Heart right ventricle (tissue), 16 donors: ENCODE results near the gene POLR1F. TPM values are rescaled to one million over a fixed set of nuclear protein-coding genes. Genes with fewer than 3 reads are reported as not detected.
A peak's percentile ranks its signal among the peaks of the same experiment; 100 is the strongest.

ENCODE experiments used
- ATAC-seq, 8 donors: fragments of 200-7000 bp; cut with Tn5 transposase; one replicate each; pipeline ENCODE4 v1.9.1; 2020; ENCODE audit warnings: mild to moderate bottlenecking in 8 of 8, moderate library complexity in 8 of 8, moderate number of reproducible peaks in 1 of 8
- DNase-seq, 2 donors: peaks; one replicate each; pipeline ENCODE4 v3.0.0-alpha.2; 2020
- H3K27ac ChIP-seq, 10 donors: fragments of 200-600 bp; sonication (generic) in 2 of 10; one replicate each; pipeline versions ENCODE4 v1.5.0 to v1.8.0; 2020 to 2022; ENCODE audit warnings: mild to moderate bottlenecking in 3 of 10
- H3K27me3 ChIP-seq, 7 donors: fragments of 200-600 bp; one replicate each; pipeline ENCODE4 v1.8.0; 2021 to 2022; ENCODE audit warnings: mild to moderate bottlenecking in 2 of 7
- H3K36me3 ChIP-seq, 9 donors: fragments of 200-600 bp; sonication (generic) in 1 of 9; one replicate each; pipeline versions ENCODE4 v1.5.0 to v1.8.0; 2020 to 2022; ENCODE audit warnings: mild to moderate bottlenecking in 2 of 9
- H3K4me1 ChIP-seq, 9 donors: fragments of 200-600 bp; sonication (generic) in 1 of 9; one replicate each; pipeline versions ENCODE4 v1.5.0 to v1.8.0; 2020 to 2022; ENCODE audit warnings: mild to moderate bottlenecking in 4 of 9
- H3K4me3 ChIP-seq, 10 donors: fragments of 200-600 bp; sonication (generic) in 2 of 10; one replicate each; pipeline versions ENCODE4 v1.5.0 to v1.8.0; 2020 to 2022; ENCODE audit warnings: mild to moderate bottlenecking in 7 of 10, moderate library complexity in 2 of 10
- H3K9me3 ChIP-seq, 11 donors: fragments of 200-600 bp in 10 of 11; sonication (generic) in 2 of 11; one replicate each; pipeline versions ENCODE4 v1.5.0 to v1.8.0; 2013 to 2022; ENCODE audit warnings: mild to moderate bottlenecking in 2 of 11, control low read depth in 1 of 11, moderate library complexity in 1 of 11
- CTCF ChIP-seq, 9 donors: fragments of 200-600 bp; sonication (generic) in 2 of 9; IDR thresholded peaks; one replicate each; pipeline versions ENCODE4 v1.5.0 to v1.8.0; 2021 to 2022; ENCODE audit warnings: antibody characterized with exemption in 9 of 9, mild to moderate bottlenecking in 5 of 9, moderate library complexity in 1 of 9
- WGBS, 2 donors: extraction: QIAGEN DNeasy Blood & Tissue Kit; methylation state at CpG; one replicate each; pipeline ENCODE4 v1.1.7; 2013; ENCODE audit warnings: inconsistent platforms in 1 of 2; 5-methylcytosine and 5-hydroxymethylcytosine counted together
- intact Hi-C, 10 donors: fragments of 100-400 bp; cut with DNase I; formaldehyde crosslinking; loops; one replicate each; pipeline versions ENCODE4 v1.11.1 to v1.14.2; 2022
- polyA plus RNA-seq, 2 donors: library from polyadenylated mRNA; stranded (reverse); fragments of 200-250 nt; gene quantifications; one replicate each; pipeline ENCODE4 v1.2.3, GENCODE V29; 2013
- total RNA-seq, 10 donors: library from RNA; stranded (reverse); fragmentation: NEBNext Ultra II Directional in 3 of 10; extraction: Animal tissue kit (Norgen Biotek cat#: 25700) in 3 of 10; gene quantifications; one replicate each; pipeline versions ENCODE4 v1.2.1 to v1.2.4, GENCODE V29; 2021 to 2023
- donor health status: Arrhythmogenic right ventricular cardiomyopathy.
- donor health status: ischemic (EF 13 %, LVEDD 7.1; RV severe dilation, severe dysfunction).
- donor health status: healthy with polysubstance abuse.
- donor health status: DM: no; HTN: yes; CAD: no.
- donor health status: DM: no; HTN: no; CAD: no.
- donor health status: ischemic (EF 25% LVEDD 6.9; RV normal size, moderate dysfunction).
- donor health status: ischemic (EF 25% LVEDD 5.7; RV mildly dilated, moderate dysfunction).
- donor health status: healthy.
- donor health status: DM: yes; HTN: yes; CAD: no.
- donor health status: Ischemic cardiomyopathy.
- donor health status: ischemic (EF 35%, LVEDD 5.7; RV mildly dilated, moderate dysfunction).
- donor health status: nonischemic (EF 11% LVEDD 7.7; RV severe dilation, severe dysfunction).
- donor health status: DM: yes; HTN: yes; CAD: no.
- donor health status: PGD.
- donor health status: ischemic (EF 29% LVEDD 5.4; RV normal size, mild dysfunction).
- donor health status: nonischemic (EF 23%, LVEDD 6.1; RV moderate dilation, normal function).

Gene POLR1F
- total and polyA plus RNA-seq, 12 donors, result 5.1 to 10.9 (median 8.4) TPM

GRCh38 chr7:19747740-19748339 lies 39.0 kb upstream of the POLR1F start:
- Histone ChIP-seq H3K27me3 (peaks cover 0 to 9% (median 0%) of the 10 kb centered on the region in 7 donors), H3K4me3 (no peak overlapping the region), H3K36me3 (no peaks in the 10 kb centered on the region), H3K4me1 (no peaks in the 10 kb centered on the region), H3K9me3 (no peaks in the 10 kb centered on the region), H3K27ac (no peak overlapping the region)
- no peak for ATAC-seq
- TF ChIP-seq CTCF (IDR thresholded peaks at IDR 0.05), result peak; percentile 21 to 61 (median 54)
- intact Hi-C loops, result loop anchor here in 2 of 10 donors (5.0 to 10.0 kb wide), 2 partner anchors 849 to 857 kb away; no protein-coding TSS in a partner anchor
- 32 to 35% methylated on average over 4 of the region's 4 CpGs for WGBS, 2 donors
- DNase-seq, result no peak

- Histone ChIP-seq H3K36me3 (no peaks in the 10 kb centered on the region), H3K4me1 (no peaks in the 10 kb centered on the region), H3K9me3 (no peaks in the 10 kb centered on the region), H3K27ac (no peak overlapping the region), H3K27me3 (peaks cover 0 to 9% (median 0%) of the 10 kb centered on the region in 7 donors), H3K4me3 (no peak overlapping the region)
- 50 to 58% methylated on average over 1 of the region's 1 CpG for WGBS, 2 donors
- intact Hi-C loops, result loop anchor here in 1 of 10 donors (10.0 kb wide), 1 partner anchor 861 kb away; no protein-coding TSS in a partner anchor
- no peak for TF ChIP-seq CTCF (IDR thresholded peaks at IDR 0.05)
- no peak for DNase-seq
- ATAC-seq, result no peak
Measured at GRCh38 chr7:19744075-19744474, 35.2 kb upstream of the POLR1F start.

GRCh38 chr7:19728716-19729115 lies 19.9 kb upstream of the POLR1F start:
- Histone ChIP-seq H3K27me3 (peaks cover 0 to 23% (median 4%) of the 10 kb centered on the region in 7 donors), H3K4me3 (no peak overlapping the region), H3K9me3 (no peaks in the 10 kb centered on the region), H3K27ac (no peak overlapping the region), H3K36me3 (no peaks in the 10 kb centered on the region), H3K4me1 (no peaks in the 10 kb centered on the region)
- intact Hi-C loops, result no loop called here
- DNase-seq (no peak), ATAC-seq (no peak)
- 68 to 69% methylated on average over 3 of the region's 3 CpGs for WGBS, 2 donors
- no peak for TF ChIP-seq CTCF (IDR thresholded peaks at IDR 0.05)

GRCh38 chr7:19725770-19726169 lies 16.9 kb upstream of the POLR1F start:
- peaks cover 0 to 34% (median 4%) of the 10 kb centered on the region in 7 donors for H3K27me3 ChIP-seq
- TF ChIP-seq CTCF (IDR thresholded peaks at IDR 0.05), result no peak
- ATAC-seq (no peak), DNase-seq (no peak)
- intact Hi-C loops, result no loop called here
- no peaks in the 10 kb centered on the region for H3K36me3 ChIP-seq
- H3K9me3 ChIP-seq, result no peaks in the 10 kb centered on the region
- no peak overlapping the region for H3K27ac ChIP-seq
- H3K4me3 ChIP-seq, result no peak overlapping the region
- 77 to 83% methylated on average over 5 of the region's 5 CpGs for WGBS, 2 donors
- H3K4me1 ChIP-seq, result no peaks in the 10 kb centered on the region
